ENCODE data around the gene TMED6. TPM values are rescaled to one million over a fixed set of nuclear protein-coding genes. Genes with fewer than 3 reads are reported as not detected.
A peak's percentile ranks its signal among the peaks of the same experiment; 100 is the strongest.

Gene TMED6
- total RNA-seq (1 to 10 TPM in 1 of 2 donors, under 1 TPM in 1; 0.84 to 1.1 TPM), polyA plus RNA-seq (not detected)
- long read RNA-seq, donor 1, result 0 reads
- long read RNA-seq, donor 2, result 0 reads

DNA sequence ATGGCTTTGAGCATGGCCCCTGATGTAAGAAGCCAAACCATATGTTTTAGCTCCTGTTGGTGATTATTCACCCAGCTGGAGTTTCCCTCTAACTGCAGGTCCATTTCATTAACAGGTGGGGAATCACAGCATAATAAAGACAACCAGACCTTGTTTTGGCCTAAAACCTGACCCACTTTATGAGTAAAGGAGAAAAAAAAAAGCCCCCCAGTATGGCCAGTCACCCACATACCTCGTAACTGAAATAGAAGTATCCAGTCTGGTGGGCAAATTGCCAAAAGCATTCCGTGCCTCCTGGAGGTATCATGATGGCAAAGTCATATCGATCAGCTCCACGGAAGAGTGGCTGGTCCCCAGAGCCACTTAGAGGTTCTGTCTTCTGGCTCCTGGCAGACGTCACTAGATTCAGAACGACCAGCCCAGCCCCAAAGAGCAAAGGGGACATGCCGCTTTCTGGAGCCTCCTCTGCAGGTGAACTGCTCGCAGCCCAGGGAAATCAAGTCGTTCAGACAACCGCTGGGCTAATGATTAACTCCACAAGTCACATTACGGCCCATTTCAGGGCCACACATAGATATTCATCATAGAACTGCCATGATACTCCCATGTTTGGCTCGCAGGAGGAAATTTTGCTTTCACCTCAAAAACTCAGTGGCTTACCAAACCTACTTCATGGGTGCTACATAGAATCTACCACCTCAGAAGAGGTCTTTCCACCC lies at the start of gene TMED6:
TSS of gene TMED6 (minus strand) at position 478 of the 719 bp plus-strand sequence. CDS start at position 445, 33 bp downstream.
- Histone ChIP-seq H3K4me3 (ENCODE audit: low read length in 2 of 2) (no peak within 1 kb of the TSS), H3K27ac (ENCODE audit: low read depth in 1 of 2, low read length in 2 of 2) (no peak within 1 kb of the TSS), H3K4me1 (ENCODE audit: control insufficient read depth in 1 of 2, insufficient read depth in 2 of 2, low read length in 2 of 2) (no peaks in the 10 kb centered on the region), H3K9me3 (ENCODE audit: control insufficient read depth, low read length) (no peaks in the 10 kb centered on the region), H3K36me3 (ENCODE audit: control insufficient read depth in 1 of 2, insufficient read depth in 2 of 2, low read length in 1 of 2) (peaks cover 0 to 6% of the 10 kb centered on the region in 2 donors), H3K27me3 (ENCODE audit: control insufficient read depth in 1 of 2, insufficient read depth in 2 of 2, low read length in 1 of 2) (no peaks in the 10 kb centered on the region)
- ATAC-seq (ENCODE audit: low FRiP score) (no peak), DNase-seq (no peak)
- WGBS, 2 donors, result 82 to 86% methylated on average over 12 of the region's 12 CpGs
- intact Hi-C loops (cut with DNase I), result no loop called here

DNA sequence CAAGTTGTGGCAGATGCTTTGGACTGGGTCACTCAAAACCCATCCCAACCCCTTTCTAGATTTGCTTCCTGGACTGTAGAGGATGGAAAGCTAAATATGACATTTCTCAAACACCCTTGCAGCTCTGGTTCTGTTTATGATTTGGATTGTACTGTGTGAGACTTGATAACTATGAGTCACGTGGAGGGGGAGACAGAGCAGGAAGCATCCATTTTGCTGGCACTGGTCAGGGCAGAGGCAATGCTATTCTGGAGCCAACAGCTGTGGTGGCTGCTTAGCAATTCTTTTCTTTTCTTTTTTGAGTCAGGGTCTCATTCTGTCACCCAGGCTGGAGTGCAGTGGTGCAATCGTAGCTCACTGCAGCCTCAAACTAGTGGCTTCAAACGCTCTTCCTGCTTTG lies 47.8 kb upstream of the TMED6 start:
- Histone ChIP-seq H3K4me1 (ENCODE audit: control insufficient read depth in 1 of 2, insufficient read depth in 2 of 2, low read length in 2 of 2) (peaks cover 0 to under 1% of the 10 kb centered on the region in 2 donors), H3K9me3 (ENCODE audit: control insufficient read depth, low read length) (no peaks in the 10 kb centered on the region), H3K27me3 (ENCODE audit: control insufficient read depth in 1 of 2, insufficient read depth in 2 of 2, low read length in 1 of 2) (no peaks in the 10 kb centered on the region), H3K4me3 (ENCODE audit: low read length in 2 of 2) (no peak overlapping the region), H3K36me3 (ENCODE audit: control insufficient read depth in 1 of 2, insufficient read depth in 2 of 2, low read length in 1 of 2) (no peaks in the 10 kb centered on the region), H3K27ac (ENCODE audit: low read depth in 1 of 2, low read length in 2 of 2) (no peak overlapping the region)
- intact Hi-C loops (cut with DNase I), result loop anchor here in 1 of 2 donors (10.0 kb wide), 1 partner anchor 85 kb away; no protein-coding TSS in a partner anchor
- no peak for DNase-seq
- WGBS, 2 donors, result 60 to 66% methylated on average over 3 of the region's 3 CpGs
- no peak for ATAC-seq (ENCODE audit: low FRiP score)

DNA sequence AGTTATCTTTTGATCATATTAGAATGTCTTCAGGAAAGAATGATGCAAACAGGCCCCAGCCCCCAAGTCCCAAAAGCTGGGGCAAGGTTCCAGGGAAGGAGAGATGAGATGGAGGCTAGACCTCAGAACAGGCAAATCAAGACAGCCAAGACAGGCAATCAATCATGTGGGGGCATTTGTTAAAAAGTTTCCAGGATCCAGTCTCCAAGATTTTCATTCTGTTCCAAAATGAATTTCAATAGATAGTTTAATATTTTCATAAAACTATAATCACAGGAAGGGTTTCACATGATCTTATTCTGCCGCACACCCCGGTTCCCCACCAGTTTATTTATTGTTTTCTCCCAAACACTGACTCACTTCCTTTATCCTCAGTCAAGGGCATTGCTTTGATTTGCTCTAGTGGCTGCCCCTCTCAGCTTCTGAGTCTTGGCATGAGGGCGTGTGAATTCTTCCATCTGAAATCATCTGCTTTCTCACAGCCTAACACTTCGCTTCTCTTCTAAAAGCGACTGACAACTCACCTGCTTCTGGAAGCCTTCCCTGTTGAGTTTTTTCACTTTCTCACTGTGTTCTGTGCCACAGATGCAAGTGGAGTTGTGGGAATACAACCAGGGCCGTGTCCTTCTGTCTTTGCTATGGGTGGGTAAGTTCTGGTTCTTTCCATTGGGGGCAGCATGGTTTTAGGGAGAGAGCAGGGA lies 46.4 kb upstream of the TMED6 start:
- Histone ChIP-seq H3K36me3 (ENCODE audit: control insufficient read depth in 1 of 2, insufficient read depth in 2 of 2, low read length in 1 of 2) (no peaks in the 10 kb centered on the region), H3K4me1 (ENCODE audit: control insufficient read depth in 1 of 2, insufficient read depth in 2 of 2, low read length in 2 of 2) (no peaks in the 10 kb centered on the region), H3K27ac (ENCODE audit: low read depth in 1 of 2, low read length in 2 of 2) (no peak overlapping the region), H3K9me3 (ENCODE audit: control insufficient read depth, low read length) (no peaks in the 10 kb centered on the region), H3K4me3 (ENCODE audit: low read length in 2 of 2) (no peak overlapping the region), H3K27me3 (ENCODE audit: control insufficient read depth in 1 of 2, insufficient read depth in 2 of 2, low read length in 1 of 2) (no peaks in the 10 kb centered on the region)
- WGBS, 2 donors, result 16 to 21% methylated on average over 6 of the region's 6 CpGs
- DNase-seq, result no peak
- peak; percentile 75 for ATAC-seq (ENCODE audit: low FRiP score)
- intact Hi-C loops (cut with DNase I), result loop anchor here in 1 of 2 donors (2.0 to 10.0 kb wide), 3 partner anchors 87 to 357 kb away; partner anchors contain the start of genes NFAT5 and NOB1

DNA sequence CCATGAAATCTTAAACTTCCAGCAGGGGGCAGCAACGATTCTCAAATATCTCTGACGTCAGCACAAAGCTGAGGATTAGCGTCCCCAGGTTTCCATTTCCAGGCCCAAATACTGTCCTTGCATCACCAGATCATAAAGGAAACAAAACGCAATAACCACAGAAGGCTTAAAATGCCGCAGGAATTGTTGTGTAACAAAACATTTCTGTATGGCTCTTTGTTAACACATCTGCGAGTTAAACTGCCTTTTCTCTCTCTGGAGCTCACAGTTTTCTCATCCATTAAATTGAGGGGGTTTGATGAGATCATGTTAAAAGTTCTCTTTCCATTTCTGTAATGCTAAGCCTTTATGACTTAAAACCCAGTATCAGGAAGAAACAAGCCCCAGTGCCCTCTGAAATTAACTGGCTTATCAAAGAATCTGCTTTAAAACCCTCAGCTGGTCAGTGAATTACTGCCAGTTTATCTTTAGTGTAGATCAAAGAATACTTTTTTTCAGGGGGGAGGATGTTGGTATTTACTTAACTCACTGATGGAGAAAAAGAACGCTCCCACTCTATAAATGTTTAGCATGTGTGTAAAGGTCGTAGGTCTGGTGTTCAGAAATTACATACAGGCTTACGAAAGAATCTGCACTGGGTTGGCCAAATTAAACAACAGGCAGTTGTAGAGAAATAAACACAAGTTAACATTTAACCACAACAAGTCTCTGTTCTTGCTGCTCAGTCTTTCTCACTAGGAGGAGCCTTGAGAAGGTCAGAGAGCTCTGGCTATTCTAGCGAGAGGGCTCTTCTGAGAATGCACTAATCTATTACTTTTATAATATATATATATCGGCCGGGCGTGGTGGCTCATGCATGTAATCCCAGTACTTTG lies 44.8 kb upstream of the TMED6 start:
- DNase-seq (peak in 1 of 2 donors; percentile 70), ATAC-seq (ENCODE audit: low FRiP score) (peak; percentile 88)
- H3K27me3 ChIP-seq (ENCODE audit: control insufficient read depth in 1 of 2, insufficient read depth in 2 of 2, low read length in 1 of 2), result no peaks in the 10 kb centered on the region
- H3K9me3 ChIP-seq (ENCODE audit: control insufficient read depth, low read length), result no peaks in the 10 kb centered on the region
- no peaks in the 10 kb centered on the region for H3K4me1 ChIP-seq (ENCODE audit: control insufficient read depth in 1 of 2, insufficient read depth in 2 of 2, low read length in 2 of 2)
- H3K4me3 ChIP-seq (ENCODE audit: low read length in 2 of 2), result no peak overlapping the region
- WGBS, 2 donors, result 24 to 25% methylated on average over 13 of the region's 13 CpGs
- intact Hi-C loops (cut with DNase I), result loop anchor here in 1 of 2 donors (2.0 to 10.0 kb wide), 3 partner anchors 88 to 358 kb away; partner anchors contain the start of genes NFAT5 and NOB1
- H3K27ac ChIP-seq (ENCODE audit: low read depth in 1 of 2, low read length in 2 of 2), result peak overlapping the region in 1 of 2 donors; percentile 79
- no peaks in the 10 kb centered on the region for H3K36me3 ChIP-seq (ENCODE audit: control insufficient read depth in 1 of 2, insufficient read depth in 2 of 2, low read length in 1 of 2)

DNA sequence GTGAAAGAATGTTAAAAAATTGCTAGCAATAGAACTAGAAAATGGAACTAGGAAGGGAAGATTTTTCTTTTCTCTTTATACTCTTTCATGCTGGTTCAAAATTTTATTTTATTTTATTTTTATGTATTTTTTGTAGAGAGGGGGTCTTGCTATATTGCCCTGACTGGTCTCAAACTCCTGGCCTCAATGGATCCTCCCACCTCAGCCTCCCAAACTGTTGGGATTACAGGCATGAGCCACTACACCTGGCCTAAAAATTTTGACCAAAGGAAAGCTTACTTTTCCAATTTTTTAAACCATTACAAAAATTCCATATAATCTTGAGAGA lies 44.2 kb upstream of the TMED6 start:
- Histone ChIP-seq H3K27me3 (ENCODE audit: control insufficient read depth in 1 of 2, insufficient read depth in 2 of 2, low read length in 1 of 2) (no peaks in the 10 kb centered on the region), H3K4me1 (ENCODE audit: control insufficient read depth in 1 of 2, insufficient read depth in 2 of 2, low read length in 2 of 2) (no peaks in the 10 kb centered on the region), H3K36me3 (ENCODE audit: control insufficient read depth in 1 of 2, insufficient read depth in 2 of 2, low read length in 1 of 2) (no peaks in the 10 kb centered on the region), H3K9me3 (ENCODE audit: control insufficient read depth, low read length) (no peaks in the 10 kb centered on the region), H3K4me3 (ENCODE audit: low read length in 2 of 2) (no peak overlapping the region), H3K27ac (ENCODE audit: low read depth in 1 of 2, low read length in 2 of 2) (no peak overlapping the region)
- intact Hi-C loops (cut with DNase I), result loop anchor here in 1 of 2 donors (2.0 to 10.0 kb wide), 3 partner anchors 89 to 359 kb away; partner anchors contain the start of genes NFAT5 and NOB1
- no peak for DNase-seq
- ATAC-seq (ENCODE audit: low FRiP score), result no peak

DNA sequence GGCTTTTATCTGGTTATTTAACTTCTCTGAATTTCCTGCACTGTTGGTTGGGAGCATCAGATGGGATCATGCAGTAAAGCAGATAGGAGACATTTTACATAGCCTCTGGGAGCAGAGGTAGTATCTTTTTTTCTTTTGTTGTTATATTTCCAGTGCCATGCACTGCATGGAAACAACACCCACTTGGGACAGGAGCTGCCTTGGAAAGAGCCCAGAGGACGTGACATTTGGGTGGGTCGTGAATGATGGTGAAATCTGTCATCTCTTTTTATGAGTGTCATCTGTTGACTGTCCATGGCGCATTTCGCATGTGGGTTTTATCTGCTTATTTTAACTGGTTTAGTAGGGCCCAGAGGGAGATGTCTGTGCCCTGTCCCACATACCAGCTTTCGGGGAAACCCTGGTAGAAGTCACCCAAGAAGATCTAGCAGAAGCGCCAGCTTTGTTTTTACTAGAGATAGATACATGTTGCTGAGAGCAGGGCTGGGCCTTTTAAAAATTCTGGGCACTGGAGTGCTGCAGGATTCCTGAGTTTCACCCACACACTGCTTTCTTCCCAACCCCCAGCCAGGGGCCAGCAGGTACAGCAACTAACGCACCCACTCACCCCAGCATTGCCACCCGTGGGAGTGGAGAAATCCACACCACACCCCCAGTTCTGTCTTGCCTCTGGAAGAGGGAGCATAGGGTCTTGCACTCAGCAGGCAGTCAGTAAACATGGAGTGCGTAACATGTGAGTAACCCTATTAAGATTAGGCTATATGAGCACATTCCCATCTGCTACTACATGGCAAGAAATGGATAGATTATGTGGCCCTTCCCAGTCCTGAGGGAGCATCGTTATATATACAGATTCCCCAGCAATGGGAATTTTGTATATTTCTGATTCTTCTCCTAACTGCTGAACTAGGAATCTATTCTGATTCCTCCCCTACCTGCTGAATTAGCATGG lies 42.6 kb upstream of the TMED6 start:
- ATAC-seq (ENCODE audit: low FRiP score), result no peak
- 78 to 79% methylated on average over 10 of the region's 10 CpGs for WGBS, 2 donors
- DNase-seq, result no peak
- intact Hi-C loops (cut with DNase I), result loop anchor here (5.0 to 10.0 kb wide), 2 partner anchors 91 to 358 kb away; partner anchors contain the start of gene NOB1 (in 1 of the 2)
- Histone ChIP-seq H3K4me3 (ENCODE audit: low read length in 2 of 2) (no peak overlapping the region), H3K27ac (ENCODE audit: low read depth in 1 of 2, low read length in 2 of 2) (no peak overlapping the region), H3K4me1 (ENCODE audit: control insufficient read depth in 1 of 2, insufficient read depth in 2 of 2, low read length in 2 of 2) (no peaks in the 10 kb centered on the region), H3K36me3 (ENCODE audit: control insufficient read depth in 1 of 2, insufficient read depth in 2 of 2, low read length in 1 of 2) (no peaks in the 10 kb centered on the region), H3K9me3 (ENCODE audit: control insufficient read depth, low read length) (no peaks in the 10 kb centered on the region), H3K27me3 (ENCODE audit: control insufficient read depth in 1 of 2, insufficient read depth in 2 of 2, low read length in 1 of 2) (no peaks in the 10 kb centered on the region)

DNA sequence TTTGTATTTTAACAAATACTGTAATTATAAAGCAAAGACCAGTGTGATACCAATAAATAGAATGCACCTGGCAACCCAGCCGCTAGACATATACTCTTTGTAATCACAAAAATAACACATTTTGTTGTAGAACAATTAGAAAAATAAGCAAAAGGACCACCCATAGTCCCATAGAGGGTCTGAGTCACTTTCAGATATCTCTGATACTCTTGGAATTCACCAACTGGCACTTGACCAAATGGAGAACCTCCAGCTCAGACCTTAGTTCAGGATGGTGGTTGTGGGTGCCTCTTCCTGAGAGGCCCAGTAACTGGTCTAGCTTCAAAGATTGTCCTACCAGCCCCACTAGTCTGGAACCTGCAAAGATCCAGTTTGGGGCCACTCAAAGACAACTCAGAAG lies 35.0 kb upstream of the TMED6 start:
- intact Hi-C loops (cut with DNase I), result no loop called here
- Histone ChIP-seq H3K4me1 (ENCODE audit: control insufficient read depth in 1 of 2, insufficient read depth in 2 of 2, low read length in 2 of 2) (peaks cover 0 to 5% of the 10 kb centered on the region in 2 donors), H3K27me3 (ENCODE audit: control insufficient read depth in 1 of 2, insufficient read depth in 2 of 2, low read length in 1 of 2) (no peaks in the 10 kb centered on the region), H3K9me3 (ENCODE audit: control insufficient read depth, low read length) (no peaks in the 10 kb centered on the region), H3K27ac (ENCODE audit: low read depth in 1 of 2, low read length in 2 of 2) (no peak overlapping the region), H3K36me3 (ENCODE audit: control insufficient read depth in 1 of 2, insufficient read depth in 2 of 2, low read length in 1 of 2) (peaks cover 3 to 4% of the 10 kb centered on the region in 2 donors), H3K4me3 (ENCODE audit: low read length in 2 of 2) (no peak overlapping the region)
- ATAC-seq (ENCODE audit: low FRiP score), result no peak
- 9 to 31% methylated on average over 1 of the region's 1 CpG for WGBS, 2 donors
- DNase-seq, result no peak

Data from aorta (tissue), 5 donors.